ENCODE data around the gene LHFPL6. TPM values are rescaled to one million over a fixed set of nuclear protein-coding genes. Genes with fewer than 3 reads are reported as not detected.

LHFPL6 gene
- total and polyA plus RNA-seq, 10 of the 15 experiments (the other 5 are each of a cell fraction or from before 2014, with no cell fraction given) = 0.11 to 4.6 (median 0.41) TPM

DNA sequence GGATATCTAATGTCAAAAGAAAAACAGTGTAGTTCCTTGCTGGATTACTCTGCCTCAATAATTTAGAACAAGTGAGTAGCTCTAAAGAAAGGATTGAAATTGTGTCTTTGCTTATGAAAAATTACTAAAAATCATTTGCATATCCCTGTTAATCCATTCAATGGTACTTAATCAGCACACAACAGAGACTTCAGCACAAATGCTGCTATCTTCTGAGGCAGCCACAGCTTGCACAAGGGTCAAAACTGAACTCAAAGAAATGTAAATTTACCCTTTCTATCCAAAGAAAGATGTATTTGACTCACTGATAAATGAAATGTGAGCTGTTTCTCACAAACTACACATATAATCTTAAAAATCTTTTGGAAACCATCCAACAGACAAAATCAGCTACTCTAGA lies 116.2 kb downstream of the LHFPL6 start (continued):
- TF ChIP-seq MTA3 (IDR thresholded peaks at IDR 0.05; ENCODE audit: borderline replicate concordance, low read length) = no peak

DNA sequence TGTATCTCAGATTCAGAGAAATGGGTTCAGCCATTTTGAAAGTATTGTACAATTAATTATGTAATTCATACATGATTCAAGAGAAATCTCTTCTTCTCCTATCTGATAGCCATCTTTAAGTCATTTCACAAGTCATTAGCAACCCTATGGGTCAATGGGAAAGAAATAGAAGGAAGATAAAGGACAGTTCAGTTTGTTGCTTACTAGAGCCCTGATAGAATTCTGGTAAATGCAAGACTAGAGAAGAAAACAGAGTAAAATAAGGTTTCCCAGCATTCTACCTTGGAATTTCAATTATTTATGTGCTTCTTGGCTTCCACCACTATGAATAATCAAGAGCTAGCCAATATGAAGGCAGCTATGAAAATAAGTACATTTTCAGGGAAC lies 117.7 kb downstream of the LHFPL6 start:
- in situ Hi-C loops (cut with MboI) (no loop called here), intact Hi-C loops (cut with micrococcal nuclease; ENCODE audit: unreplicated experiment) (no loop called here)
- Histone ChIP-seq H3K4me1 (ENCODE audit: control insufficient read depth, insufficient read depth, low read length) (no peaks in the 10 kb centered on the region), H4K20me1 (ENCODE audit: control insufficient read depth, insufficient read depth) (no peaks in the 10 kb centered on the region), H3K4me2 (ENCODE audit: control insufficient read depth, insufficient read depth) (no peak overlapping the region), H3K36me3 (ENCODE audit: control insufficient read depth in 2 of 2, insufficient read depth in 2 of 2, low read length in 1 of 2) (no peaks in the 10 kb centered on the region), H3K79me2 (ENCODE audit: control insufficient read depth, insufficient read depth, low read length) (no peaks in the 10 kb centered on the region), H3K9me3 (replicated peaks; ENCODE audit: control insufficient read depth, insufficient read depth, low read length) (no peaks in the 10 kb centered on the region), H2AFZ (ENCODE audit: control insufficient read depth, low read depth, low read length) (no peak overlapping the region), H3K27ac (ENCODE audit: control insufficient read depth, insufficient read depth) (no peak overlapping the region), H3K27me3 (replicated peaks in 1 of 2; ENCODE audit: control insufficient read depth in 2 of 2, insufficient read depth in 2 of 2, low read length in 1 of 2) (no peaks in the 10 kb centered on the region), H3K4me3 (no peak overlapping the region), H3K9ac (ENCODE audit: control insufficient read depth, insufficient read depth, low read length) (no peak overlapping the region)
- ChIA-PET POLR2A (no interaction called here), SMC1A (ENCODE audit: uncharacterized antibody, unreplicated experiment) (no interaction called here), CTCF (no interaction called here), RAD21 (ENCODE audit: unreplicated experiment) (no interaction called here)
- ATAC-seq = no peak
- no peak for DNase-seq (ENCODE audit: low read depth, low spot score)
- no peak for FAIRE-seq
- TF ChIP-seq ZNF592 (IDR thresholded peaks at IDR 0.05) = no peak
- BruUV-seq (replicated peaks) = no TSS peak
